Right lobe of liver (tissue), 4 donors: ENCODE measurements around the gene ADAM11.

Experiments used
- CTCF ChIP-seq, 4 donors: fragments of 200-600 bp in 3 of 4; fragments of 450-650 bp in 1 of 4; IDR thresholded peaks; one replicate each; pipeline versions ENCODE4 v1.5.1 to v1.8.0; 2016 to 2022; ENCODE audit warnings: antibody characterized with exemption in 4 of 4, mild to moderate bottlenecking in 2 of 4
- POLR2A ChIP-seq: fragments of 450-650 bp; IDR thresholded peaks from one replicate; pipeline ENCODE4 v1.6.1; 2017; ENCODE audit warnings: antibody characterized with exemption, mild to moderate bottlenecking
- donor health status: DM: no; HTN: no; CAD: no.
- donor health status: DM: no; HTN: no; CAD: no.
- donor health status: DM: no; HTN: yes; CAD: no.

- no peak for TF ChIP-seq CTCF (IDR thresholded peaks at IDR 0.05)
- TF ChIP-seq POLR2A = no peak
Observed at GRCh38 chr17:44780845-44781480, 22.2 kb downstream of the ADAM11 start.
